ENCODE data around the gene COL11A1.
"Not testable (repeated sequence)": the region's sequence is repeated elsewhere in the genome, so short reads cannot be mapped to it uniquely, and the experiment has no call there.

Gene COL11A1

DNA sequence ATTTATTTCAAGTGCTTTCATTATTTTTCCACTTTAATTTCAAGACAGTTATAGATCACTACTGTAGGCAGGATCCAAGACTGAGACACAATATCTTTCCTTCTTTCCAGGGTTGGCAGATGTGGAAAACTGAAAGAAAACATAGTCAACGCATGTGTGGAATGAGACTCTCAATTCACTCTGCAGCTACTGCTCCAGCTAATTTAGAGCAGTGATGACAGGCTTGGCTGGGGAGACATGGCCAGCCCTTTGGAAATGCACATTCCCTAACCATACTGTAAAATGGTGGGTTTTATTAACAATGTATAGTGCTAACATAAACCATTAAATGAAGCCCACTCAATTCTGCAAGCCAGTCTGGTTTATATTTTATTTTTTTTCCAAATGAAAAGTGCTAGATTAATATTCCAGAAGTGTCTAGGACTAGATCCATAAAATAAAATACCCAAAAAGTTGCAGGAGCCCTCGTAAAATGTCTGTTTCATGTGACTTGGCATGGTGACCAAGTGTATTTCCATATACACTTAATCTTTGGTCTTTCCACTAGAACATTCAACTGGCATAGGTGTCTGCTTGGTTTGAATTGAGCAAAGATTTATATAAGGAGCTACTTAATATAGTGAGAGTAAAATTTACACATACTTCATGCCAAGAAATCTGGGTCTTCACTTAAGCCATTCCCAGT is 32.9 kb downstream of the COL11A1 start:
- no peak for DNase-seq

DNA sequence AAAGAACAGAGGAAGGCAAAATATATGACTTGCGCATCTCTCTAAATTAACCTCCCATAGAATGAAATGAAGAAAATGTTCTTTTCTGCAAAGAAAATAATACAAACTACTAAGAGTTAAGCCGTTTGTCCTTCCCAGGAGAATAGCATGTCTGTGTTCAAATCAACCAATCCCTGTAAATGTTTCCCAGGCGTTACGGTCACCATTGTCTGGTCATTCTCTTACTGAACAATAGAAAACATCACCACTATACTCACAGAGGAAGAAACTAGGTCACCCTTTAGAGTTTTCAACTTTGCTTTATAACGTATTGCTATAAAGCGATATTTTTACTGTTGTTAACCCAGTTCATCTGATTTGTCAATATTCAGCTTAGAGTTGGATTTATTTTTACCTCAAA is 34.1 kb downstream of the COL11A1 start:
- DNase-seq: no peak

DNA sequence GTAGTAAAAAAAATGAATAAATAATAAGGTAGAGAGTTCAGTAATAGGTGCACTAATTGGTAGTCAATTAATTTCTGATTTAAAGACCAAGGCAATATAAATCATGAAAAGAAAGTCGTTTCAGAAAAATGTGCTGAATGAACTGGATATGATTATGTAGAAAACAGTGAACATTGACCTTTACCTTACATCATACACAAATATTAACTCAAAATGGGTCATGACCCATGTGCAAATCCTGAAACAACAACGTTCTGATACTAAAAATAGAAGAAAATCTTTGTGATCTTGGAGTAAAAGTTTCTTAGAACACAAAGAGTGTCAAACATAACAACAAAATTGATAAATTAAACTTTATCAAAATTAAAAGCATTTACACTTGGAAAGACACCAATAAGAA is 39.1 kb downstream of the COL11A1 start:
- no peak for DNase-seq

DNA sequence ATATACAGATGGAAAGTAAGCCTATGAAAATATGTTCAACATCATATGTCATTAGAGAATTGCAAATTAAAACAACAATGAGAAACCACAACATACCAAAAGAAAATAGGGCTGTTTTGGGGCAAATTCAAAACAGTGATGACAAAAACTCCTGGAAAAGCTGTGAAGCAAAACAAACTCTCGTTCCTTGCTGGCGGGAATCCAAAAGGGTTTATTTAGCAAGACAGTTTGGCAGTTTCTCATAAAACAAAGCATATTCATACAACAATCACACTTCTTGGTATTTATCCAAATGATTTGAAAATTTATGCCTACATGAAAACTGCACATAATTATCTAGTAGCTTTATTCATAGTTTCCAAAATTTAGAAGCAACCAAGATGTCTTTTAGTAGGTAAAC is 44.4 kb downstream of the COL11A1 start:
- DNase-seq: no peak

DNA sequence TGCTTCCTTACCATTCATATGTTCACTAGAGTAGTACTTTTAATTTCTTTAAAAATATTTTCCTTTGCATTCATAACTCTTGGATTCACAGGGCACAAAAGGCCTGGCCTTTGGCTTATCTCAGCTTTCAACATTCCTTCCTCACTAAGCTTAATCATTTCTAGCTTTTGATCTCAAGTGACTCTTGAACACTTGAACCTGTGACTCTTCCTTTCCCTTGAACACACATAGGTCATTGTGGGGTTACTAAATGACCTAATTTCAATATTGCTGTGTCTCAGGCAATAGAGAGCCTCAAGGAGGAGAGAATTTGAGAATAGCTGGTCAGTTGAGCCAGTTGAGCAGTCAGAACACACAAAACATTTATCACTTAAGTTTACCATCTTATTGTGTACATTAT is 49.9 kb downstream of the COL11A1 start:
- DNase-seq: no peak

DNA sequence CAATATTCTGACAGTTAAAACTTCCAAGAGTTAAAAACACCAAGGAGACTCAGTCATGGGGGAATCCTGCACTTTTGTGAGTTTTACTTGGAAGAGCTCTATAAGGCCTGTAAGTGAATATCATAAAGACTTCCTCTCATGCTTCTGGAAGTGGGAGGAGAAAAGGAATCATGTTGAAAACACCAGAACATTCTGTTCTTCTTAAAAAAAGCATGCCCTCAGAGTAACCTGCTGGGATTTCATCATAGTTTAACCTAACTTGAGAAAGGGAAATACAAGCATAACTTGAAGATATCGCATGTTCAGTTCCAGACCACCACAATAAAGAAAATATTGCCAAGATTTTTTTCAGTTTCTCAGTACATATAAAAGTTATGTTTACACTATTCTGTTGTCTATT is 51.9 kb downstream of the COL11A1 start:
- DNase-seq: no peak

DNA sequence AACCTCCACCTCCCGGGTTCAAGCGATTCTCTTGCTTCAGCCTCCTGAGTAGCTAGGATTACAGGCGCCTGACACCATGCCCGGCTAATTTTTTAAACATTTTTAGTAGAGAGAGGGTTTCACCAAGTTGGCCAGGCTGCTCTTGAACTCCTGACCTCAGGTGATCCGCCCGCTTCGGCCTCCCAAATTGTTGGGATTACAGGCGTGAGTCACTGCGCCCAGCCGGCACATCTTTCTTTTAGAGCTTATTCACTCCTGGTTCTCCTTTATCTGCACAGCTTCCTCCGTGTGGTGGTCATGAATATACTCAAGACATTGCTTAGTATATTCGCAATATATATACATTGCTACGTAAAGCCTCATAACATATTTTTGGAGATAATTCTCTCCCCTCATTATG is 80.2 kb downstream of the COL11A1 start:
- not testable (repeated sequence) for DNase-seq

DNA sequence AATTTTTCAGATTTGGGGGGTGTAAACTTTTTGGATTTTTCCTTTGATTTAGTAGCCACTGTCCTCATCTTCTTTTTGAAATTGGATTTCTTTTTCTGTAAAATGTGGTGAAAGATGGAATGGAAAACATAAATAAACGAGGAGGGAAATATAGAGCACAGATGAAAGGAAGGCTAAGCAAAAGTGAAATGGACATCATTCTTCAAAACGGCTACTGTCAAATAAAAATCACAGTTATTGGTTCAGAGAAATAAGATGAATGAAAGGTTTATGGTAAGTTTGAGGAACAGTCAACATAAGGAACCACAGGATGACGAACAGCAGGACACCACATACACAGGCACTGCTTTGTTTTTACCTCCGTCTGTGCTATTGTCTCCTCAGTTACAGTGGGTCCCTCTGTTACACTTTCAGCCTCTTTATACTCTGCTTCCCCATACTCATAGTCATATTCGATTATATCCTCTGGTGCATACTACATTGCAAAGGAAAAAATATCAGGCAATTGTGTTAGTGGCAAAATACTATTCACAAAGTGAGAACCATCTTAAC is 82.4 kb downstream of the COL11A1 start:
- no peak for DNase-seq

DNA sequence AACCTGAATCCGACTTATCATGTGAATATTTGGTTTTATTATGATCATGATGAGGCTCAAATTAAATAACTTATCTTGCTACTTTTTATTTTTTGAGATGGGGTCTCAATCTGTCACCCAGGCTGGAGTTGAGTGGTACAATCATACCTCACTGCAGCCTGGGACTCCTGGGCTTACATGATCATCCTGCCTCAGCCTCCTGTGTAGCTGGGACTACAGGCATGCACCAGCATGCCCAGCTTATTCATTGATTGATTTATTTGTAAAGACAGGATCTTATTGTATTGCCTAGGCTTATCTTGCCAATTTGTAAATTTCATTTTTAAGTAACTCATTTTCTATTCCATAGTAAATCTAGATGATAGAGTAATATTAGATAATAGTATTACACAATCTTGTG is 84.3 kb downstream of the COL11A1 start:
- no peak for DNase-seq

DNA sequence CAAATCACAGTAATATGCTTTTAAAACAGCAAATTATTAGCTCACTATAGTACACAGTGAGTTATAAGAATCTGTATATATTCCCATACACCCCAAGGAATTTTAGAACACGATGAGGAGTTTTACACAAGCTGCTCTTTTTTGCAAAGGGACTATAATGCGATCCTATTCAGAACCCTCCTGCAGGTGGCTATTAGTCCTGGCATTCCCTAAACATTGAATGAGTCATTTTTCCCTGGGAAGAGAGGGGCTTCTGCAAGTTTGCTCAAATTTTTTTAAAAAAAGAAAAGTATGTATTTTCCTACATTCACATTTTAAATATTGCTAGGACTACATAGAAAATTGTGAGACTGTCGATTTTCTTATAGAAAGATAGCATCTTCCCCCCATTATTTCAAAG is 106.3 kb downstream of the COL11A1 start:
- no peak for DNase-seq

DNA sequence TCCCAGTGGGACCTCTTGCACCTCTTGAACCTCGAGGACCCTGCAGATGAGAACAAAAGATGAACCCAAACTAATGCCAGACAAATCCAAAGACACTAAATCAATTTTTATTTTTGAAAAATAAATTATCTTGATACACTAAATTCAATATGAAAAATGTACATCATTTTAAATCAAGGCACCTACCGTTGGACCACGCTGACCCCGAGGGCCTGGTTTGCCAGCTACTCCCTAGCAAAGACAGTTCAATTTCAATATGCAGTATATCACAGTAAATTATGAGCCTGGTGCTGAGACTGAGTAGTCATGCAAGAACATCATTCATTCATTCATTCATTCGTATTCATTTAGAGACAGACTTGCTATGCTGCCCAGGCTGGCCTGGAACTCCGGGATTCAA is 129.4 kb downstream of the COL11A1 start:
- DNase-seq: no peak

DNA sequence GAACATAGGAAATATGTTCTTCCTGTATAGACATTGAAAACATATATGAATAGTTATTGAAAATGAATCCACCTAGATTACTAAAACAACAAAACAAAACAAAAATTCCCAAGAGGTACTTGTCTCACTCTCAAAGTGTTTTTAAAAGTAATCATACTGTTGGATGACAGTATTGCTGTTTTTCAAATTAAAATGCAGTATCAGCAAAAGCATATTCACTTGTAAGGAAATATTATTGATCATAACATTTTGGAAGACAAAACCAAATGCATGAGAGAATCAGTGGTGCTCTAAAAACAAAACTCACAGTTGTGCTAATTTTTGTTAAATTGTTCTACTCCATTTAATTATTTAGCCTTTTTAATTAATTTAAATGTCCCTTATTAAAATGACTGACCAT is 131.0 kb downstream of the COL11A1 start:
- DNase-seq: no peak

DNA sequence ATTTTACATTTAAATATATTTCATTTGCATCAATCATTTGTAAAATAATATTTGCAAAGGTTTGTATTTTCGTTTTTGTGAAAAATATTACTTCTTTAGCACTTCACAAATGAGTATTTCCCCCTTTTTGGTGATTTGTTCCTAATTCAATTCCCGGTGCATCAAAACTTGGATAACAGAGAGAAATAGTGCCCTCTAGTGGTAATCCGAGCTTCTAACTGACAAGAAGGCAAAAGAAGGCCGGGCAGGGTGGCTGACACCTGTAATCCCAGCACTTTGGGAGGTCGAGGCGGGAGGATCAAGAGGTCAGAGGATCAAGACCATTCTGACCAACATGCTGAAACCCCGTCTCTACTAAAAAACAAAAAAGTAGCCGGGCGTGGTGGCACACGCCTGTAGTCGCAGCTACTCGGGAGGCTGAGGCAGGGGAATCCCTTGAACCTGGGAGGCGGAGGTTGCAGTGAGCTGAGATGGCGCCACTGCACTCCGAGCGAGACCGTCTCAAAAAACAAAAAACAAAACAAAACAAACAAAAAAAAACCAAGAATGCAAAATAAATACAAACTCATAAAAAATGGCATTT is 137.7 kb downstream of the COL11A1 start:
- DNase-seq: peak; percentile 13

DNA sequence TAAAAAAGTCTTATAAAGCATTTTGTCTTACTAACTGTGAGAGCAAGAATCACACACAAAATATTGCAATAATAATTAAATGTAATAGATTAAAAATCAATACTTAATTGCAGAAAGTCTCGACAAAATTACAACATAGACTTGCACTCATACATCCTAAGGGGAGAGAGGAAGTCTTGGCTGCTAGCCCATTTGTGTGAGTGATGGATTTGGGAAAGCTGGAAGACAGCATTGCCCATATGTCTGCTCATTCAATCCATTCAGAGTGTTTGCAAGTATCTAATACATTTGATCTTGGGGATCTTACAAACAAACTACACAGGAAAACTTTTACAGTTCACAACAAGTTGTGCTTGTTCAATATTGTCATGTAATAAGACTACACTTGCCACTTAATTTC is 140.5 kb downstream of the COL11A1 start:
- no peak for DNase-seq

DNA sequence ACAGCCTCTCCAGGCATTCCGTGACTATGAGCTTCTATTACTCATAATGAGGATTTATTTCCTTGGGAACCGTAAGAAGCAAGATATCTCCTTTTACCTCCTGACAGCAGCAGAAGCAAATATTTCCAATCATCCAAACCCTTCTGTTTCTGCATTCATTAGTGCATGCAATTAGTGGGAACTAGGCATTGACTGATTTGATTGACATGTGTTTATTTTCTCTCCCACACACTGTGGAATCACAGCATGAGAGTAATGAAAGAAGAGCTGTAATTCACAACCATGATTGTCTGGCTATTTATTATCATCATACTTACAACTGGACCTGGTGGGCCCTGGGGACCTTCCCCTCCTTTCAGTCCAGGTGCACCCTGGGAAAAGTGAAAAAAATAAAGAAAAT is 146.8 kb downstream of the COL11A1 start:
- no peak for DNase-seq

DNA sequence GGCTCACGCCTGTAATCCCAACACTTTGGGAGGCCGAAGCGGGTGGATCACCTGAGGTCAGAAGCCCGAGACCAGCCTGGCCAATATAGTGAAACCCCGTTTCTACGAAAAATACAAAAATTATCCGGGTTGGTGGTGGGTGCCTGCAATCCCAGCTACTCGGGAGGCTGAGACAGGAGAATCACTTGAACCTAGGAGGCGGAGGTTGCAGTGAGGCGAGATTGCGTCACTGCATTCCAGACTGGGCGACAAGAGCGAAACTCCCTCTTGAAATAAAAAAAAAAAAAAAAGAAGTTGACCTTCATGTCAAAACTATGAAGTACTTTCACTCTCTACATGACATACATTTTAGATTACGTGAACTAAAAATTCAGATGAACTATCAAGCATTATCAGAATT is 153.7 kb downstream of the COL11A1 start:
- no peak for DNase-seq

DNA sequence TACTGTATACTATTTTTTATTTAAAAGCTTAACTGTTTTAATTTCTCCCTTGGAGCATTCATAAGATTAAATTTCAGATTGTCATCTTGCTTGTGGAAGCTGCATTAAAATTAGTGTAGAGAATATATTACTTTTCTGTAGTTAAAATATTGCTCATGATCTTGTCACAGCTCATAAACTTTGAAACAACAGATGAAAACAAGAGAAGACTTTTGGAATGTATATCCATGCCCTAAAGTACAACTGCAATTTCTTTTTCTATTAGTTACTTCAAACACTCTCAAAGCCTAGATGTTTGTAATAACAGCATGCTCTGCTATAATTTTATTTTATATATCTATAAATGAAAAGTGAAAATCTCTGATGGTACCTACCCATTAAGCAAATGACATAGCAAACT is 155.9 kb downstream of the COL11A1 start:
- no peak for DNase-seq

DNA sequence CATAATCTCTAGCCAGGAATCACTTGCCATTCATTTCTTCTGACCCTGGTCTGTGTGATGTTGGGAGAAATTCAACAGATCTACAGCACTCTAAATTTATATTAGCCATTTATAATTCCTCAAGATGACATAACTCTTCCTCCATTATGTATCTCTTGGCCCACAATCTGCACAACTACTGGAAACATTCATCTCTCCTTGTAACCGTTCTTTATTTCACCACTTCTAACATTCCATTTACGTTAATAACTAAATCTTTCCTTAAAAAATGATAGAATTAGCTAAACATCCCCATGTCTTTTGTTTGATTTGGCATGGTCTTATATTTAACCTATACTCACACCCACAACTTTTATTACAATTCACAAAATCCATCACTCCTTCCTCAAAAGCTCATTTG is 166.0 kb downstream of the COL11A1 start:
- DNase-seq: no peak

DNA sequence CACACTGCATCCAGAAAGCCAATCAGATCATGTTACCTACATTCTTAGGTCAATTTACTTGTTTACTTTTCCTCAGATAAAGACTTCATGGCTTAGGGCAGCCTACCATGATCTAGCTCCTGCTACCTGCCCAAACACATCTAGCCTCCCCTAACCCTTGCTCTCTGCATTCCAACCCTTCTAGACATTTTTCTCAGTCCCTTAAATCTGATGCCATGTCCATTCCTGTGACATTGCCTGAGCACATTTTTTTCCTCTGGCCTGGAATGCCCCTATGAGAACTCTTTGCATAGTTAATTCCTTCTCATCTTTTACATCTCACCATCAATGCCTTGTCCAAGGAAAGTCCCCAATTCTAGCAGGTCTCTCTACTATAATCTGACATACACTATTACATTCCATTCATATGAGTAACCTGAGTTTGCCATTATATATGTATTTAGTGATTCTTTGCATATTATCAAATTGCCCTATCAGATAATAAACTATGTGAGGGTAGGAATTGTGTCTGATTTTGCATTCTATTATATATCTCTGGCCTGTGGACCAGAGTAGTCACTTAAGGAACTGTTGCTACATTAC is 166.9 kb downstream of the COL11A1 start:
- DNase-seq: no peak

DNA sequence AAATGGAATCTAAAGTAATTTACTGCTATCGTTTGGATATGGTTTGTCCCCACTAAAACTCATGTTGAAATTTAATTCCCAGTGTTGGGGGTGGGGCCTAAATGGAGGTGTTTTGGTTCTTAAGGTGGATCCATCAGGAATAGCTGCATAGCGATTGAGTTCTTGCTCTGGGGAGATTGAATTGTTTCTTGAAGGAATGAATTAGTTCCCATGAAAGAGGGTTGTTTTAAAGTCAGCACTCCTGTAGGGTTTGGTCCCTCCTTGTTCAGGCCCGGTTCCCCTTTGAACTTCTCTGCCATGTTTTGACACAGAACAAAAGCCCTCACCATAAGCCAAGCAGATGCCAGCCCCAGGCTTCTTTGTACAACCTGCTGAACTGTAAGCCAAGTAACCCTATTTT is 170.9 kb downstream of the COL11A1 start:
- no peak for DNase-seq

DNA sequence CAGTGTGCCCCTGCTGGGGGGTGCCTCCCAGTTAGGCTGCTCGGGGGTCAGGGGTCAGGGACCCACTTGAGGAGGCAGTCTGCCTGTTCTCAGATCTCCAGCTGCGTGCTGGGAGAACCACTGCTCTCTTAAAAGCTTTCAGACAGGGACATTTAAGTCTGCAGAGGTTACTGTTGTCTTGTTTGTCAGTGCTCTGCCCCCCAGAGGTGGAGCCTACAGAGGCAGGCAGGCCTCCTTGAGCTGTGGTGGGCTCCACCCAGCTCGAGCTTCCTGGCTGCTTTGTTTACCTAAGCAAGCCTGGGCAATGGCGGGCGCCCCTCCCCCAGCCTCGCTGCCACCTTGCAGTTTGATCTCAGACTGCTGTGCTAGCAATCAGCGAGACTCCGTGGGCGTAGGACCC is 175.0 kb downstream of the COL11A1 start:
- DNase-seq: not testable (repeated sequence)

DNA sequence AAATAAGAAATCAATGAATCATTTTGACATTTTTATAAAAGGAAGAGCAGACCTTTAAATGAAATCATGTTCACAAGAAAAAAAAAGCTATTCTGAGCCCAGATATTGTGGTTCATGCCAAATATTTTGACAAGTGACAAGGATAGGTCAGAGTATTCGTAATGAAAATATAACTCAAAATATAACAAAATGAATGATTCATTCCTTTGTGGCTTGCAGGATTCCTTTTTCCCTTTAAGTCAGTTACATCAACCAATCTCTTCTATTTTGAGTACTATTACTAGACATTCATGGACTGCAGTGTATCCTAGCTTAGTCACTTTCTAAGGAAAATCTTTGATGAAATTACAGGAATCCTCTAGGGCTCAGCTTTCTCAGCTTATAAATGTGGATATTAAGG is 188.7 kb downstream of the COL11A1 start:
- no peak for DNase-seq

DNA sequence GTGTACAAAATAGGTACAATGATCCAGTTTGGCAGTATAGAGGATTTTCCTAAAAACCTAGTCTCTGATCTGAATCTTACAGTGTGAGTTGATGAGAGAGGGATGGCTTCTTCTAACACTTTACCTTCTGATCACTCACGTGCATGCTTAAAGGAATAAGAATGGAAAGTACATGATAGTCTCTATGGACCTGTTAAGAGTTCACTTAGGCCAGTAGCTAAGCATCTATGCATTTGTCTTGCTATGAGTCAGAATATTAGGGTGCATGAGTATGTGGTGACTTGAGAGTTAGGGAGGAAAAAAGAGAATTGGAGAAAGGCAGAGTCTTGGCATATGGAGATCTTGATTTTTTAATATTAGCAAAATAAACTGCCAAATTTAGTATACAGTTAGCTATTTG is 206.3 kb downstream of the COL11A1 start:
- DNase-seq: no peak

DNA sequence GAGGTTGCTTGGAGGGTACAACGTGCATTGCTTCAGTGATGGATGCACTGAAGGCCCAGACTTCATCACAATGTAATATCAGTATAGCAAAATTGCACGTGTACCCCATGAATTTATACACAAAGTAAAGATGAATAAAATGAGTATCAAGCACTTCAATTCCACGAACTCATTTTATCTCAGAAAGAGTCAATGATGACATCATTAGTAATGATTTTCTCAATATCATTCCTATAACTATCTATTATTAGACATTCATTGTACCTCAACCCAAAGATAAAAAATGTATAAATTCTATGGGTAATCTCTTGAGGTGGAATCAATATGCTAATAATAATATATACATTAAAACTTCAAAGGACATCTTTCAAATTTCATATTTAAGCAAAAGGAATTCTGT is 208.4 kb downstream of the COL11A1 start:
- no peak for DNase-seq

DNA sequence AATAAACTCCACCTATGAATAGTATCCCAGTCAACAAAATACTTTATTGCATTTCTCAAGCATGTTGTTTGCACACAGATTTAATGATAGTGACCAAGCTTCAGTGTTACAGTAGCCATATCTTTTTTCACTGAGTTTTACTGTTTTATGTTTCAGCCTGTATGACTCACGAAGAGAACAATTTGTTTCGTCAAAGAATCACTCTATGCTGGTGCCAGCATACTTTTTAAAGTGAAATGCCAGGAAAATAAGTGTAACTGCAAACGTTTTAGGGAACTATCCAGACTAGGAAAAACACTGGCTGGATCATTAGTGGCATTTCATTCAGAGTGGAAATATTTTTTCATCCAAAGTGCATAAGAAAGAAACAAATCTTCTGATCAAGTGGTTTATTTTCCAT is 210.8 kb downstream of the COL11A1 start:
- DNase-seq: no peak

Measured in CD4-positive, alpha-beta T cell treated with Interleukin-12 subunit alpha and Interleukin-12 subunit beta, for 1 hour (primary cell).